Measurements from ENCODE around the gene CRLF1.

- TF ChIP-seq CTCF (IDR thresholded peaks at IDR 0.05), result no peak
- TF ChIP-seq POLR2A (IDR thresholded peaks at IDR 0.05), result no peak
- TF ChIP-seq POLR2AphosphoS5 (IDR thresholded peaks at IDR 0.05), result no peak
- no peak for TF ChIP-seq EP300 (IDR thresholded peaks at IDR 0.05)
Observed at GRCh38 chr19:18606281-18607225, at the start of gene CRLF1.

All from stomach (tissue), 4 donors.